HEK293 (cell line): ENCODE results near the gene EQTN.

ENCODE experiments used
- CTCF ChIA-PET: fragments of 350-600 bp; formaldehyde crosslinking; extraction: SDS; loops from one replicate; lab custom pipeline; 2021; ENCODE audit warnings: antibody characterized with exemption; lab: Yijun Ruan, JAX
- POLR2A ChIA-PET: fragments of 300-600 bp; formaldehyde crosslinking; extraction: SDS; loops from one replicate; lab custom pipeline; 2020; ENCODE audit warnings: antibody characterized with exemption, inconsistent platforms; lab: Yijun Ruan, JAX
- H3K27ac ChIP-seq: fragments of 200-500 bp; sonication (Bioruptor generic); 2 replicates; pipeline ENCODE4 v1.5.1; 2014; ENCODE audit warnings: low read depth, low read length, control low read depth, inconsistent platforms; ENCODE audit errors: extremely low read depth
- H3K36me3 ChIP-seq, 2 experiments: fragments of 200-500 bp in 1 of 2; sonication (Bioruptor generic) in 1 of 2; 1 replicate in 1 of 2; 2 replicates in 1 of 2; pipeline ENCODE4 v1.5.1; 2014 to 2017; ENCODE audit warnings: inconsistent platforms in 2 of 2, low read length in 2 of 2; ENCODE audit not compliant: control insufficient read depth in 2 of 2, insufficient read depth in 1 of 2
- H3K4me1 ChIP-seq: fragments of 200-500 bp; sonication (Bioruptor generic); 2 replicates; pipeline ENCODE4 v1.5.1; 2014; ENCODE audit warnings: mild to moderate bottlenecking, low read length, inconsistent platforms; ENCODE audit not compliant: control insufficient read depth, insufficient read depth
- H3K4me3 ChIP-seq: 2 replicates; pipeline ENCODE4 v1.5.1; 2011; ENCODE audit warnings: low read depth, mild to moderate bottlenecking, control low read depth, low read length, moderate library complexity
- H3K9me3 ChIP-seq: fragments of 200-500 bp; sonication (Bioruptor generic); 2 replicates; pipeline ENCODE4 v1.5.1; 2014; ENCODE audit warnings: low read depth, low read length, inconsistent platforms; ENCODE audit not compliant: control insufficient read depth, insufficient read depth
- BCL11B ChIP-seq: fragments of 450-650 bp; formaldehyde crosslinking; IDR thresholded peaks from 2 replicates; pipeline ENCODE4 v1.5.1; 2016; ENCODE audit warnings: low read depth, missing biosample characterization, missing genetic modification characterization
- ELK4 ChIP-seq: IDR thresholded peaks from 2 replicates; pipeline ENCODE4 v1.6.1; 2011; ENCODE audit warnings: mild to moderate bottlenecking, low read depth, low read length, borderline replicate concordance
- GLIS1 ChIP-seq: fragments of 450-650 bp; formaldehyde crosslinking; IDR thresholded peaks from 2 replicates; pipeline ENCODE4 v1.5.1; 2016; ENCODE audit warnings: missing biosample characterization, missing genetic modification characterization
- GLIS2 ChIP-seq: fragments of 450-650 bp; formaldehyde crosslinking; IDR thresholded peaks from 2 replicates; pipeline ENCODE4 v1.5.1; 2016; ENCODE audit warnings: missing biosample characterization, missing genetic modification characterization
- HOXC10 ChIP-seq: sonication (generic); formaldehyde crosslinking; IDR thresholded peaks from 2 replicates; pipeline ENCODE4 v1.8.1; 2023; ENCODE audit warnings: mild to moderate bottlenecking, missing genetic modification reagents
- INSM2 ChIP-seq: fragments of 450-650 bp; formaldehyde crosslinking; IDR thresholded peaks from 2 replicates; pipeline ENCODE4 v1.5.1; 2016; ENCODE audit warnings: missing biosample characterization, missing genetic modification characterization
- OSR2 ChIP-seq: fragments of 450-650 bp; formaldehyde crosslinking; IDR thresholded peaks from 2 replicates; pipeline ENCODE4 v1.5.1; 2016; ENCODE audit warnings: missing biosample characterization, missing genetic modification characterization
- OVOL3 ChIP-seq: fragments of 450-650 bp; formaldehyde crosslinking; IDR thresholded peaks from 2 replicates; pipeline ENCODE4 v1.5.1; 2016; ENCODE audit warnings: missing biosample characterization, missing genetic modification characterization
- PRDM4 ChIP-seq: fragments of 450-650 bp; formaldehyde crosslinking; IDR thresholded peaks from 2 replicates; pipeline ENCODE4 v1.5.1; 2017; ENCODE audit warnings: missing biosample characterization, missing genetic modification characterization
- REPIN1 ChIP-seq: fragments of 450-650 bp; formaldehyde crosslinking; IDR thresholded peaks from 2 replicates; pipeline ENCODE4 v1.5.1; 2017; ENCODE audit warnings: missing biosample characterization, missing genetic modification characterization, low read depth
- SALL2 ChIP-seq: fragments of 450-650 bp; formaldehyde crosslinking; IDR thresholded peaks from 2 replicates; pipeline ENCODE4 v1.5.0; 2017; ENCODE audit warnings: missing biosample characterization, mild to moderate bottlenecking, missing genetic modification characterization, borderline replicate concordance
- SCRT2 ChIP-seq: fragments of 450-650 bp; formaldehyde crosslinking; IDR thresholded peaks from 2 replicates; pipeline ENCODE4 v1.5.1; 2016; ENCODE audit warnings: missing biosample characterization, missing genetic modification characterization
- YY1 ChIP-seq: fragments of 450-650 bp; formaldehyde crosslinking; IDR thresholded peaks from 2 replicates; pipeline ENCODE4 v1.5.1; 2018; ENCODE audit warnings: missing biosample characterization, missing genetic modification characterization
- ZBTB7A ChIP-seq: fragments of 450-650 bp; formaldehyde crosslinking; IDR thresholded peaks from 2 replicates; pipeline ENCODE4 v1.5.1; 2016; ENCODE audit warnings: low read depth, missing biosample characterization, missing genetic modification characterization
- ZNF121 ChIP-seq: fragments of 450-650 bp; formaldehyde crosslinking; IDR thresholded peaks from 2 replicates; pipeline ENCODE4 v1.5.1; 2016; ENCODE audit warnings: missing biosample characterization, missing genetic modification characterization
- ZNF133 ChIP-seq: fragments of 450-650 bp; formaldehyde crosslinking; IDR thresholded peaks from 2 replicates; pipeline ENCODE4 v1.5.1; 2016; ENCODE audit warnings: missing biosample characterization, missing genetic modification characterization
- ZNF155 ChIP-seq: fragments of 450-650 bp; formaldehyde crosslinking; IDR thresholded peaks from 2 replicates; pipeline ENCODE4 v1.5.1; 2016; ENCODE audit warnings: missing biosample characterization, missing genetic modification characterization
- ZNF214 ChIP-seq: fragments of 450-650 bp; formaldehyde crosslinking; IDR thresholded peaks from 2 replicates; pipeline ENCODE4 v1.5.1; 2017; ENCODE audit warnings: missing biosample characterization, mild to moderate bottlenecking, missing genetic modification characterization, borderline replicate concordance
- ZNF223 ChIP-seq: fragments of 450-650 bp; formaldehyde crosslinking; IDR thresholded peaks from 2 replicates; pipeline ENCODE4 v1.5.1; 2016; ENCODE audit warnings: missing biosample characterization, missing genetic modification characterization
- ZNF292 ChIP-seq: fragments of 450-650 bp; formaldehyde crosslinking; IDR thresholded peaks from 2 replicates; pipeline ENCODE4 v1.5.1; 2016; ENCODE audit warnings: low read depth, missing biosample characterization, missing genetic modification characterization, borderline replicate concordance
- ZNF391 ChIP-seq: fragments of 450-650 bp; formaldehyde crosslinking; IDR thresholded peaks from 2 replicates; pipeline ENCODE4 v1.5.1; 2016; ENCODE audit warnings: low read depth, missing biosample characterization, missing genetic modification characterization, borderline replicate concordance
- ZNF48 ChIP-seq: fragments of 450-650 bp; formaldehyde crosslinking; IDR thresholded peaks from 2 replicates; pipeline ENCODE4 v1.5.1; 2016; ENCODE audit warnings: missing biosample characterization, missing genetic modification characterization
- ZNF624 ChIP-seq: fragments of 450-650 bp; formaldehyde crosslinking; IDR thresholded peaks from 2 replicates; pipeline ENCODE4 v1.5.1; 2017; ENCODE audit warnings: missing biosample characterization, missing genetic modification characterization
- ZNF692 ChIP-seq: fragments of 450-650 bp; formaldehyde crosslinking; IDR thresholded peaks from 2 replicates; pipeline ENCODE4 v1.5.1; 2016; ENCODE audit warnings: missing biosample characterization, missing genetic modification characterization
- ZNF792 ChIP-seq: fragments of 450-650 bp; formaldehyde crosslinking; IDR thresholded peaks from 2 replicates; pipeline ENCODE4 v1.5.1; 2016; ENCODE audit warnings: missing biosample characterization, missing genetic modification characterization
- ZNF843 ChIP-seq: fragments of 450-650 bp; formaldehyde crosslinking; IDR thresholded peaks from 2 replicates; pipeline ENCODE4 v1.5.1; 2016; ENCODE audit warnings: missing biosample characterization, missing genetic modification characterization
- ZSCAN5A ChIP-seq: fragments of 450-650 bp; formaldehyde crosslinking; IDR thresholded peaks from 2 replicates; pipeline ENCODE4 v1.5.1; 2016; ENCODE audit warnings: missing biosample characterization, missing genetic modification characterization

The EQTN gene

GRCh38 chr9:27260789-27261516, 36.0 kb downstream of the EQTN start (continued):
- no peak for TF ChIP-seq ZBTB7A (tag by site-specific recombination)
- no peak for TF ChIP-seq ZNF223 (tag by site-specific recombination)
- no peak for TF ChIP-seq ZNF48 (tag by site-specific recombination)
- TF ChIP-seq, all 188 proteins: peak for 0

GRCh38 chr9:27258662-27259061, 38.3 kb downstream of the EQTN start:
- Histone ChIP-seq H3K9me3 (no peaks in the 10 kb centered on the region), H3K36me3 (no peaks in the 10 kb centered on the region), H3K4me1 (no peaks in the 10 kb centered on the region), H3K4me3 (no peak overlapping the region), H3K27ac (no peak overlapping the region)
- ChIA-PET CTCF (no interaction called here), POLR2A (interaction anchor here (1.5 kb wide), 1 partner anchor 303 kb away, joined by 4 read pairs; the partner anchor contains the start of gene IFT74)
- TF ChIP-seq GLIS1 (tag by site-specific recombination) = no peak
- TF ChIP-seq ZNF214 (tag by site-specific recombination) = no peak
- no peak for TF ChIP-seq HOXC10 (CRISPR knock-in tag)
- no peak for TF ChIP-seq SALL2
- TF ChIP-seq ZNF843 (tag by site-specific recombination) = no peak
- TF ChIP-seq ZNF121 (tag by site-specific recombination) = no peak
- TF ChIP-seq SCRT2 (tag by site-specific recombination) = no peak
- TF ChIP-seq PRDM4 (tag by site-specific recombination) = no peak
- TF ChIP-seq REPIN1 (tag by site-specific recombination) = no peak
- no peak for TF ChIP-seq ZNF792 (tag by site-specific recombination)
- no peak for TF ChIP-seq GLIS2
- no peak for TF ChIP-seq YY1 (tag by site-specific recombination)

- POLR2A ChIA-PET = no interaction called here
- Histone ChIP-seq H3K36me3 (no peaks in the 10 kb centered on the region), H3K4me1 (no peaks in the 10 kb centered on the region), H3K4me3 (no peak overlapping the region), H3K27ac (no peak overlapping the region), H3K9me3 (no peaks in the 10 kb centered on the region)
- CTCF ChIA-PET = interaction anchor here (0.6 to 3.1 kb wide), 12 partner anchors 13 to 765 kb away, joined by 3 to 25 read pairs (median 4); no protein-coding TSS in a partner anchor
- TF ChIP-seq BCL11B (tag by site-specific recombination) (no peak), ELK4 (no peak), OSR2 (tag by site-specific recombination) (no peak), ZNF624 (no peak), ZNF133 (tag by site-specific recombination) (no peak), OVOL3 (tag by site-specific recombination) (no peak), ZNF692 (tag by site-specific recombination) (no peak), ZSCAN5A (no peak), ZNF292 (no peak), INSM2 (tag by site-specific recombination) (no peak), ZNF391 (tag by site-specific recombination) (no peak), ZNF155 (tag by site-specific recombination) (no peak), ZNF214 (tag by site-specific recombination) (no peak)
These were observed 48.2 kb downstream of the EQTN start for GRCh38 chr9:27248702-27249101.
